Astrocyte of the hippocampus (primary cell): ENCODE measurements around the gene PSMA5.
"Not testable (repeated sequence)": the region's sequence is repeated elsewhere in the genome, so short reads cannot be mapped to it uniquely, and the experiment has no call there.

Experiments used
- DNase-seq: peaks from one replicate; pipeline ENCODE4 v3.0.0; 2011; ENCODE audit warnings: low read depth, low spot score

PSMA5 gene

DNA sequence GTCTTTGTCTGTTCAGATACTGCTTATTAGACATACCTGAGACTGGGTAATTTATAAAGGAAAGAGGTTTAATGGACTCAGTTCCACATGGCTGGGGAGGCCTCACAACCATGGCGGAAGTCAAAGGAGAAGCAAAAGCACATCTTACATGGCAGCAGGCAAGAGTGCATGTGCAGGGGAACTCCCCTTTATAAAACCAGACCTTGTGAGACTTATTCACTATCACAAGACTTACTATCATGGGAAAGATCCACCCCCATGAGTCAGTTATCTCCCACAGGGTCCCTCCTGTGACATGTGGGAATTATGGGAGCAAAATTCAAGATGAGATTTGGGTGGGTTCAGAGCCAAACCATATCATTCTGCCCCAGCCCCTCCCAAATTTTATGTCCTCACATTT is 7.1 kb upstream of the PSMA5 start:
- no peak for DNase-seq

DNA sequence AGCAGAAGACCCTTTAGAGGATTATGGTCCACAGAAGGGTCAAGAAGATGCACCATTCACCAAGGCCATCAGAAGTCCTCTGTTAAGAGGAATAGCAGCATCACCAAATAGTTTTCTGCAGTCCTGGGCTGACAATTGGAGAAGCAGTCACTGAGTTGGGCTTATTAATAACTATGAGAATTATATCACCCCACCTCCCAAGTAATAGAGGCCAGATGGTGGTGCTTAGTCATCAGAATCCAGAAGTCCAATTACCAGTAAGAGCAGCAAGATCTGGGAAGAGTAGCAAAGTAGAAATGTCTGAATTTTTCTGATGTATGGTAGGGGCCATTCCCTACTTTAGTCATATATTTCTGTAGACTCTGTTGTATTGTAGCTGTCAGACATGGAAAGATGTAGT is 6.1 kb upstream of the PSMA5 start:
- DNase-seq, result no peak

DNA sequence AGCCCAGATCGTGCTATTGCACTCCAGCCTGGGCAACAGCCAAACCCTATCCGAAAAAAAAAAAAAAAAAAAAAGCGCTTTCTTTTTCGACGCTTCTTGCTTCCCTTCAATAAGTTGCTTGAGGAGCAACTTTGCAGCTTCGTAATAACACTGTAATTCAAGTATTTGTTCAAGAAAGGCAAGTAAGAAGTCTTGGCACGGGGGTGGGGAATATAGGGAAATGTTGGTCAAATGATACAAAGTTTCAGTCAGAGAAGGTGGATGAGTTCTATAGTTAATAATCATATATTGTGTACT is 871 bp upstream of the PSMA5 start:
- DNase-seq, result no peak

DNA sequence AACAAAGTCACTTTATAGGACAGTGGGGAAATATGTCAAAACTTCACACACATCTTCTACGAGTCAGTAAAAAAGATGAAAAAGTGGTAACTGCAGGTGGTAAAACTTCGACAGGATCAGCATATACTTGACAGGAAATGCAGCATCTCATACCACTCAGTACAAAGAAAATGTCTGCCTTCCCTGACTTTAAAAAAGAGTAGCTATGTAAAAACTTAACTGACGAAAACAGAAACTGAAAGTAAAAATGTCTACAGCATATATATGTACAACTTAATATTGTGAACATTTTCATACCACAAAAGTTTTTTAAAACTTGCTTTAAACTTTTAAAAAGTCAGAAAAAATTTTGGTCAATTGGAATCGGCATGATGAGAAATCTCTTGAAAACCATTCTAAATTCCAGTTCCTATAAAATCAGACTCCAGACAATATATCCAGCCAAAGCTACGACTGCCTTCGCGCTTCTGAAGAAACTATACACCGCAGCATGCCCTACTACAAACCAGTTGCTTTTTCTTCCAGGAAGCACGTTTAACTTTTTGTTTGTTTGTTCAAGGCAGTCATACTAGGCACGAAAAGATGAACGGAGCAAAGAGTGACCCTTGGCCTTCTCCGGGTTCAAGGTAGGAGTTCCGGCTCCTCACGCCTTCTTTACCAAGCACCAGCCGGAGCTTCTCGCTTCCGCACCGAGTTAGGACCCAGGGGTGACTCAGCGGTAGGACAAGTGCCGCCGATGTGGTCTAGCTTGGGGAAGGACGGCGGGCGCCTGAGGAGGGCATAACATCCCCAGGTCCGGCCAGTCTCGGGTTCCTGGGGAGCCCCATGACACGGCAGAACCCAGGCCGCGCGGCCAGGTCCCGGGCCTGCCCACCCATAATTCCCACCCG is 612 bp downstream of the PSMA5 start:
- peak; percentile 68 for DNase-seq

DNA sequence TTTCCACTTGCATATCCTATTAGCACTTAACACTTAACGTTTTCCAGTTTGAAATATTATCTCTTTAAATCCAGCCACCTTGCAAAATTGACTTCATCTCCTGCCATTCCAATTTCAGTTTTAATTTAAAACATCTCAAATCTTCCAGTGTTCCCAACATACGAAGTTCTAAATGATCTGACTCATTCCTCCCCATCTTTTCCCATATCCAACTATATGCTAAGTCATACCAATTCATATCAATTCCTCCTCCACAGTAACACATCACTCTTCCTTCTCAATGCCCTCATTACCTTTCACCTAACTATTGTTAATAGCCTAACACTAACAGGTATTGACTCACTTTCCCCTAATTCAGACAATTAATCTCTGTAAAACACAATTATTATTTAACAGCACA is 2.8 kb downstream of the PSMA5 start:
- DNase-seq, result no peak

DNA sequence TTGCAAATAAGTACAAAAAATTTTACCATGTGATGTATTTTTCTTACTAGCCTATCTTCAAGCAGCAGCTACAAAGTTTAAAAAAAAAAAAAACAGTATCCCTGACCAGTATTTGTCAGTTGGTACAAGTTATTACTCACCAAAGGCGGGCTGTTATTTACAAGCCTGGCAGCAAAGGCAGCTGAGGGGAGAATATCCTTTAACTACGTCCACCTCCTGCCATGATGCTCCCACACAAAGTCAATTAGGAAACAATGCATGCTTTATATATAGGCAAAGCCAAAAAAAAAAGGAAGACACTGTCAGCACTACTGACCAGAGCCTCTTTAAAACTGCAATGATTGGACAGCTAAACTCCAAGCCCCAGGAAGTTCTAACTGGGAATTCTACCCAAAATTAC is 13.7 kb downstream of the PSMA5 start:
- no peak for DNase-seq

DNA sequence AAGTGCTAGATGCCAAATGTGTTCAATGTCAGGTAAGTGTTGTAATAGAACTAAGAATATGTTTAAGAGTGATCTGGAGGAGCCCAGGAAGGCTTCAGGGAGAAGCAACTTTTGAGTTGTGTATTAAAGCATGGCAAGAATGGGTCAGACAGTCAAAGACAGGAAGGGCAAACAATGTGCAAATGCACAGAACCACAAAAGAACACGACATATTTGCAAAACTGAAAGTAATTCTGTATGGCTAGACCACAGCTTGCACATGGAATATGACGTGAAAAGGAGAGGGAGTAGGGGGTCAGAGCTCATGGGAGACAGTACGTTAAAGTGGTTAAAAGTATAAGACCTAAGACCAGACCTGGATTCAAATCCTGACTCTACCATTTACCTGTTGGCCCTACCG is 21.4 kb downstream of the PSMA5 start:
- DNase-seq, result no peak

DNA sequence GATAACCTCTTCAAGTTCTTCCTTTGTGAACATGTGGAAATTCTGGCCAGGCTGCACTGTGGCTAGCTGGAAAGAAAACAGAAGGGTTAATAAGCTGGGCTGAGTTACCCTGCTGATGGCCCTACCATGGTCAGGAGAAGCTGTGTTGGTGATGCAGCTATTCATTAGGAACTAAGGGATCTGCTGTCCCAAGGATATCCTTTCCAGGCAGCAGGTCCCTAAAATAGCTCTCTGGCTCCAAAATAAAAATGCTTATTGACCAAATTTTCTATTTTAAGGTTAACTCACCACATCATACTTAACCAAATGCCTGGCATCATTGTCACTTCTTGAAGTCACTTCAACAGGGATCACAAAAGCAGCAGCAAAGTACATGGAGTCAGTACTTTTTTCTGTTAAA is 24.2 kb downstream of the PSMA5 start:
- no peak for DNase-seq

DNA sequence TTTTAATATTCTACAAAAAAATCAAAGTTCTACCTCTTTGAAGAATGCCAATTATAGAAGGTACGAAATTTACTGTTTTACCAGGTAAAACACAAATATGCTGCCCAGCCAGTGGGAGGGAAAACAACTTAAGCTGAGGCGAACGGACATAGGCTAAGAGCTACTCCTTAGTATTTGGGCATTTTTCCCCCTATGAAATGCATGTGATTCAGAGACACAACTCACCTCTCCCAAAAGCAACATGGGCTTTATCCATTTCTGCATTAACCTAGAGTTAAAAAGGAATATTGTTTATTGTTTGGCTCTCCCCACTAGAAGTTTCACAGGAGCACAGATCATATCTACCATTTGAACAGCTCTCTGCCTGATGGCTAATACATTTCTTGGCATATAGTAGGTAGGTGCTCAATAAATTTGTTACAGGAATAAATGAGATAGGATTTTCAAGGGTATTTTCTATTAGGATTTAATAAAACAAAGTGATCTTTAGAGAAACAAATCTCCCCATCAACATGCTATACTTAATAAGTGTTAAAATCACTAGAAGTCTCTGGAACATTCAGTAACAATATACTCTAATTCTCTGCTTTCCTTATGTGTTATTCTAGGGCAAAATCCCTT is 26.1 kb downstream of the PSMA5 start:
- DNase-seq, result no peak

DNA sequence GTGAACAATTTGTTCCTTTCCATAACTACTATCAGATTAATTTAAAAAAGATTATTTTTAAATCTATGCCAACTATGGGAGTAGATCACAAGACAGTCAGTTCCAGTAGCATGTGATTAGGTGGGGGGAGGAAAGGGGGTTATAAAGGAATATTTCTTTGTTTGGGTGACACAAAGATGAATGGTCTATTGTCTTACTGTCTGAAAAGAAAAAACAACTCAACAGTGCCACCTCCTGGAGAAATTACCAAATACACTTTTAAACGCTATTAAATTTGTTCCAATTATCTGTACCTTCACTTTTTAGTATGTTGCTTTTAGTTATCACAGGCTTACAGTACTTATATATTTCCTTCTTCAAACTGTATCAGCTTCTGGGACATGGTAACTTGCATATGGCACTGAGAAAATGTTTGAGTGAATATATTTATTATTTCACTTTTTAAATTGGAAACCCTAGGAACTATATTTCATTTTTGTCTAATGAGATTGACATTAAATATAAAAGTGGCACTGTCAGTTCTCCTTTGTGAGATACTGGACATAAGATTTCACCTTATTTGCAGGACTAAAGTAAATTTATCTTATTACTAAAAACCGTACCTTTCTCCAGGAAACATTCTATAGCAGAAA is 26.8 kb downstream of the PSMA5 start:
- DNase-seq, result peak; percentile 78

DNA sequence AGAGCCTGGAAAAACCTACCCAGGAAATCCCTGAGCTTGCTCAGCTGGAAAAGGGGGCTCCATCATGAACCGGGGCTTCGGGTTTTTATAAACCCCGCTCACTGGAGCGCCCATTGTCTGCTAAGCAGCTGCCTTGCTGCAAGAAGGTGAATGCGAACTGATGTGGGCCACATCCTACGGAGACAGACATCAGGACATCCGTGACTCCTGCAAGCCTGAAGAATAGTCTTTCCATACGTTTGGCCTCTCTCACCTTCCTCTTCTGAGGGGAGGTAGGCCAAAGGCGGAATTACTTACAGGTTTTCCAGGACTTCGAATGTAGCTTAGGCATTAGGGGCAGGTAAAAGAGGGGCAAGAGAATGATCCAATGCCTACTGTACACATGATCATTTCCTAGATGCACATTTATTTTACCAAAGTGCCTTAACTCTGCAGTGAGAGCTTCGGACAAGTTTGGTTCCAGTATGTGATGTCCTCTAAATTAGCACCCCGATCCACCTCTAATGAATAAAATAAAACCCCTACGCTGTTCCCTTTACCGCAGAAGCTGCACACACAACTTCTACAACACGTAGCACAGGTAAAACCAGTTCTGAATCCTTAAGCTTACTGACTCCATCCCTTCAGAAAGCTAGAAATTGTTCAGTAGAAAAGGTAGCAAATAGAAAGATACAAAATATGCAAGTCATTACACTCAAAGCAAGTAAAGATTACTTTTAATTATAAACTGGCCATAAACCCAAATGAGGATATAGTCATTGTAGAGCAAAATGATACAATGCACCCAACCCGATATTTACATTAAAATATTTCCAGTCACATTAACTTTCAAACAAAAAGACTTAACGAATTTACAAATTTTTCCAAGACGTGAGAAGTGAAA is 27.7 kb downstream of the PSMA5 start:
- DNase-seq, result no peak

DNA sequence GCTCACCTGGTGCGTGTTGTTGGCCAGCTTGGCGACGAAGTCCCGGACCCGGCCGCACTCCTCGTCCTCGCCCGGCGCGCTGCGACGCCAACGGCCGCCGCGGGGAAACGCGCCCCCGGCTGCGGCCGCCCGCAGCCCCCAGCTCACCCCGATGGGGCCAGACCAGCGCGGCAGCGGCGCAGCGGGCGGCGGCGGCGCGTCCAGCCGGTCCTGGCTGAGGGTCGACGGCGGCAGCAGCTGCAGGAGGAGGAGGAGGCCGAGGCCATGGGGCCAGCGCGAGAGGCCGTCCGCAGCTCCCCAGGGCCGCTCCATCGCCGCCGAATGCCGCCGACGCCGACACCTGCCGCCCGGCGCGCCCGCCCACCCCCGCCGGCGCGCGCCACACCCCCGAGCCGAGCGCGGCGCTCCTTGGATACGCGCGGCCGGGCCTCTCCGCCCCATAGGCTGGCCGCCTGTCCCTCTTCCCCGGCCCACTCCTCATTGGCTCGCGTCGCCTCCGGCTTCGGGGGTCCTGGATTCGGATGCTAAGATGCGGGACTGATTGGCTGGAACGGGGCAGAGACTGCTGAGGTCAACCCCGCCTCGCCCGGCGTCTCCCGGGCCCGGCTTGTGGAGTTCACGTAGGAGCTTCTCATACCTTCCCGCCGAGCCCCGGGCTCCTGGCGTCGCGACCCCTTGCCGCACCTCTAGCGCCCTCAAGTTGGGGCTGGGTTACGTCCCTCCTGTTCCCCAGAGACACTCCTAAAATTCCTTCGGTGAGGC is 28.5 kb downstream of the PSMA5 start, which contains the start of gene SORT1:
Gene SORT1 (minus strand): TSS at position 338 of the 762 bp plus-strand sequence. CDS start 26 bp downstream, at position 312.
- peak; percentile 97 for DNase-seq

DNA sequence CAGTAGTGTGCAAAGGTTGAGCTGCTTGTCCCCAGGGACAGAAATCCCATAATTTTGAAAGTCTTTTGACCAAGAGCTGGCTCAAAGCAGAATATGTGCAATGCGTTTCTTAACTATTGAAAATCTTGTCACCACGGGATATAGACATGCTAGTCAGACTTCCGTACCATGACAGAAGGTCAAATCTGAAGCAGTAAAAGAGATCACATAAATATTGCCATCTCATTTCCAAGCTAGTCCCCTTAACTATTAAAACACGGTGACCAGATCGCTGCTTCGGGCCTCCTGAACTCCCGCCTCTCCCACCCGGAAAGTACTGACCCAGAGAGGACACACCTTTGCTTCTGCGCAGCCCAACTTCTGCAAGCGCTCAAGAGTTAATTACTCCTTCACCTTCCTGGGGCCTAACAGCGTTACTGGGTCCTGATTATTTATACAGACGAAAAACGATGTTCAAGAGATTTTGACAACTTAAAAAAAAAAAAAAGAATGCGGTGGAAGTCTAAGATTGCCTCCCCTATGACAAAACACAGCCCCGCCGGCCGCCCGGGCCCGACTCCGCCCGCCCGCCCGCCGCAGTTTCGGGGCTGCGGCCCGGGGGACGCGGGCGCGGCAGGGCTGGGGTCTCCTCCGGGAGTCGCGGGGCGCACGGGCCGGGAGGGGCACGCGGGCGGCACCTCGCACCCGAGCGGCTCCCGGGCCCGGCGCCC is 29.2 kb downstream of the PSMA5 start:
- peak; percentile 38 for DNase-seq

DNA sequence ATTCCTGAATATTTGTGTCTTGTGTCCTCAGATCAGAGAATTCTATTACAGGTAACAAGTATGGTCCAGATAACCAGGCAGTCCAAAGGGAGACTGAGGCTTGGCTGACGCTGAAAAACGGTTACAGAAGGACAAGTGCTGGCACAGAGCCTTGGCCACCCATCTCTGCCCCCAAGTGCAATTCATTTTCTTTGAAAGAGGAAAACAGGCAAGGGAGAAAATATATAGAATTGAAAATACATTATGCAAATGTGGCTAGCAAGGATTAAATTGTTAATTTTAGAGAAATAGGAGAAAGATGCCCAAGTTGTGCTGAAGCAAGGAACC is 29.8 kb downstream of the PSMA5 start:
- no peak for DNase-seq

DNA sequence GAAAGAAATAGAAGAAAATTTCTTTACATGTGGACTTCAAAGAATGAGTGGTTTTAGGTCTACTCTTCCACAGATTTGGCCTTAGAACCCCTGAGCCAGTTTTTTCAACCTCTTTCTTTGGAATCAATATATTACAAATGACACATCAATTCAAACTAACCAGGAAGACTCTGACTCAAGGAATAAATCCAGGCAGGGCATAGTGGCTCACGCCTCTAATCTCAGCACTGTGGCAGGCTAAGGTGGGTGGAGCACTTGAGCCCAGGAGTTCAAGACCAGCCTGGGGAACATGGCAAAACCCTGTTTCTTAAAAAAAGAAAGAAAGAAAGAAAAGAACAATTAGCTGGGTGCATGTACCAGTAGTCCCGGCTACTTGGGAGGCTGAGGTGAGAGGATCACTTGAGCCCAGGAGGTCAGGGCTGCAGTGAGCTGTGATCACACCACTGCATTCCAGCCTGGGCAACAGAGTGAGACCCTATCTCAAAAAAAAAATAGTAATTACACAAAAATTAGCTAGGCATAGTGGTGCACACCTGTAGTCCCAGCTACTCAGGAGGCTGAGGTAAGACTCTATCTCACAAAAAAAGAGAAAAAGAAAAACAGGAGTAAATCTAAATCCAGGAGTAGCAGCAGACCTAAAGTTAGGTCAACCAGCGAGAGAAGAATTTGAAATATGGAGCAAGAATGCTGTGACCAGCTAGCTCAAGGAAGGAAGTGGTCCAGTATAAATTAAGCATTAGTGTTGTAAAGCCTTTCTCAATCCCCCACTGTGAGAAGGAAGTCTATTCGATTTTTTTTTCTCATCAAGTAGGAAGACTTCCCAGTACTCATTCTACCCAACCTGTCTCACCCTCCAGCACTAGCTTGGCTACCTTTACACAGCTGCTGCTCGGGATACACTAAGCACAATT is 30.4 kb downstream of the PSMA5 start:
- peak; percentile 79 for DNase-seq

DNA sequence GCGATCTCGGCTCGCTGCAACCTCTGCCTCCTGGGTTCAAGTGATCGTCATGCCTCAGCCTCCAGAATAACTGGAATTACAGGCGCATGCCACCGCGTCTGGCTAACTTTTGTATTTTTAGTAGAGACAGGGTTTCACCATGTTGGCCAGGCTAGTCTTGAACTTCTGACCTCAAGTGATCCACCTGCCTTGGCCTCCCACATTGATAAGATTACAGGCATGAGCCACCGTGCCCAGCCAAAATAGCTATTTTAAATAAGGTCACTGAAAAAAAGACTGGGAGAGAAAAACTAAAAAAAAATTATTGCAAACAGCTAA is 31.0 kb downstream of the PSMA5 start:
- DNase-seq, result not testable (repeated sequence)

DNA sequence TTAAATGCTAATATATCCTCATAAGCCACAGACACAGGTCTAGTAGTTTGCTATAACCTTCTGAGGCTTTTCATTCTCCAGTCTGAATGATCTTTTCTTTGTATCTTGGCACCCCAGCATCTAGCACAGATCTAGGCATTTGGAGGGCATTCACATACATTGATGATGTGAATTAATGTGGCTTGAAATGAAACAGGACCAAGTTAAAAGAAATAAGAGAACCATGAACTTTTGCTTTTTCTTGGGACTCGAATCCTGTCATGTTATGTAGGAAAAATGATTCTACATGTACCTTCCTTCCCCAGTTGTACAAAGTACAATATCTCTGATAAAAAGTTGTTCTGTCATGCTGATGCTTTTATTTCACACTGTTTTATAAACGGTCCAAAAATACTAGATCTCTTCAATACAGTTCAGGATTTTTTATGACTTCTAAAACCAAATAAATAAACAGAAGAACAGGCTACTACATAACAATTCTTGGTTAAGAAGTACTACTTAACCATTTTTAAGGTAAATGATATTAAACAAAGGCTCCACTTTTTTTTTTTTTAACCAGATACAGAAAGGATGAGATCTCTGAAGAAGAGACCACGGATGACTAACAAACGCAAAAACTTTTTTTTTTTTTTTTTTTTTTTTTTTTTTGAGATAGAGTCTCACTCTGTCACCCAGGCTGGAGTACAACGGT is 31.5 kb downstream of the PSMA5 start:
- DNase-seq, result no peak

DNA sequence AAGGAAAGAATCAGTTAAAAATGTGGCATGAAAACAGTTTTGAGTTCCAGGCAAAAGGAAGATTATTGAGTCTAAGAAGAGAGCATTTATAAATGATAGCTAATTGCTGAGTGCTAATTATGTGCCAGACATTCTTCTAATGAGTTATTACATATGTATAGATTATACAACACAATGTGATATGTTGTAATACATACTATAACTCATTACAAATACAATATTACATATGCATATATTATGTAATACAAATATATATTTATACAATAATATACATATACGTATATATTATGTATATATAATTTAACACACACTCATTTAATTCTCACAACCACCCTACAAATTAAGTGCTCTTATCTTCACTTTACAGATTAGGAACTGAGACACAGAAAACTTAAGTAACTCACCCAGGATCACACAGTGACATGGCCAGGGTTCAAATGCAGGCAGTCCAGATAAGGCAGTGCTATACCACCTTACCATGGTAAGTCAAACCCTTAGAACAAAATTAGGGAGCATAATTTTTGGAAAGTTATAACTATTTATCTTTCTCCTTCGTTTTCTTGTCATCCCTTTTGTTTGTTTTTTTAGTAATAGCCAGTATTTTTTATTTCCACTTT is 32.5 kb downstream of the PSMA5 start:
- DNase-seq, result no peak
